Uterus (tissue), 4 donors: ENCODE data around the gene CEP162. TPM values are rescaled to one million over a fixed set of nuclear protein-coding genes. Genes with fewer than 3 reads are reported as not detected.
"Not testable (repeated sequence)": the region's sequence is repeated elsewhere in the genome, so short reads cannot be mapped to it uniquely, and the experiment has no call there.

ENCODE experiments used
- DNase-seq, 2 donors: peaks; one replicate each; pipeline ENCODE4 v3.0.0-alpha.2; 2019 to 2020
- H3K27ac ChIP-seq, 2 donors: fragments of 200-600 bp; sonication (generic); 1 replicate in 1 of 2; 2 replicates in 1 of 2; pipeline ENCODE4 v1.5.1; 2016 to 2018
- H3K27me3 ChIP-seq, 2 donors: fragments of 200-600 bp; sonication (generic); one replicate each; pipeline ENCODE4 v1.5.1; 2018 to 2019; ENCODE audit warnings: control low read depth in 1 of 2
- H3K36me3 ChIP-seq, 2 donors: fragments of 200-600 bp; sonication (generic); one replicate each; pipeline ENCODE4 v1.5.1; 2019; ENCODE audit warnings: control low read depth in 1 of 2
- H3K4me1 ChIP-seq, 2 donors: fragments of 200-600 bp; sonication (generic); one replicate each; pipeline ENCODE4 v1.5.1; 2018 to 2019; ENCODE audit warnings: control low read depth in 1 of 2
- H3K4me3 ChIP-seq, 2 donors: fragments of 200-600 bp; sonication (generic); 1 replicate in 1 of 2; 2 replicates in 1 of 2; pipeline ENCODE4 v1.5.1; 2018 to 2019; ENCODE audit warnings: mild to moderate bottlenecking in 1 of 2
- H3K9me3 ChIP-seq, 2 donors: fragments of 200-600 bp; sonication (generic); one replicate each; pipeline ENCODE4 v1.5.1; 2019; ENCODE audit warnings: control low read depth in 1 of 2
- CTCF ChIP-seq, 4 experiments: fragments of 200-600 bp in 2 of 4; fragments of 450-650 bp in 2 of 4; sonication (generic) in 2 of 4; IDR thresholded peaks; one replicate each; pipeline ENCODE4 v1.5.1; 2016 to 2019; ENCODE audit warnings: antibody characterized with exemption in 4 of 4, mild to moderate bottlenecking in 2 of 4, moderate library complexity in 1 of 4
- POLR2A ChIP-seq, 2 donors: fragments of 450-650 bp; IDR thresholded peaks; one replicate each; pipeline ENCODE4 v1.6.1; 2016; ENCODE audit warnings: antibody characterized with exemption in 2 of 2, mild to moderate bottlenecking in 1 of 2, moderate library complexity in 1 of 2
- intact Hi-C: fragments of 100-400 bp; cut with DNase I; formaldehyde crosslinking; loops from one replicate; pipeline ENCODE4 v1.15.1; 2023; ENCODE audit warnings: low total_unique reads
- total RNA-seq, 4 donors: library from RNA; depleted of rRNA in 3 of 4; stranded (reverse); fragments of >200 nt in 3 of 4; gene quantifications; one replicate each; pipeline versions ENCODE4 v1.1.0 to v1.2.4, GENCODE V29; 2014 to 2023
- donor health status: DM: yes; HTN: yes; CAD: no.

CEP162 gene
- total RNA-seq, 4 donors from 2014 or later, result 7.7 to 32.5 (median 15.5) TPM

- Histone ChIP-seq H3K36me3 (no peaks in the 10 kb centered on the region), H3K4me3 (no peak overlapping the region), H3K4me1 (no peaks in the 10 kb centered on the region), H3K27ac (no peak overlapping the region), H3K9me3 (no peaks in the 10 kb centered on the region), H3K27me3 (no peaks in the 10 kb centered on the region)
- intact Hi-C loops, result no loop called here
- no peak for TF ChIP-seq POLR2A (IDR thresholded peaks at IDR 0.05)
- no peak for TF ChIP-seq CTCF (IDR thresholded peaks at IDR 0.05)
- no peak for DNase-seq
These were observed 14.2 kb downstream of the CEP162 start for GRCh38 chr6:84213217-84213616.

GRCh38 chr6:84204011-84204410 lies 23.4 kb downstream of the CEP162 start:
- no peak for DNase-seq
- Histone ChIP-seq H3K9me3 (no peaks in the 10 kb centered on the region), H3K27me3 (no peaks in the 10 kb centered on the region), H3K27ac (no peak overlapping the region), H3K4me3 (no peak overlapping the region), H3K36me3 (no peaks in the 10 kb centered on the region), H3K4me1 (no peaks in the 10 kb centered on the region)
- TF ChIP-seq POLR2A (IDR thresholded peaks at IDR 0.05) (no peak), CTCF (IDR thresholded peaks at IDR 0.05) (no peak)
- intact Hi-C loops, result no loop called here

DNA sequence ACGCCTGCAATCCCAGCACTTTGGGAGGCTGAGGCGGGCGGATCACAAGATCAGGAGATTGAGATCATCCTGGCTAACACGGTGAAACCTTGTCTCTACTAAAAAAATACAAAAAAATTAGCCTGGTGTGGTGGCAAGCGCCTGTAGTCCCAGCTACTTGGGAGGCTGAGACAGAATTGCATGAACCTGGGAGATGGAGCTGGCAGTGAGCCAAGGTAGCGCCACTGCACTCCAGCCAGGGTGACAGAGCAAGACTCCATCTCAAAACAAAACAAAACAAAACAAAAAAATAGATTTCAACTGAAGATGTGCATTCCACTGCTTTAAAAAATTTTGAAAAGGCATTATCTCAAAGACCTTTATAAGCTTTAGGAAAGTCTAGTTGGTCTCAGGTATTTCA lies 27.5 kb downstream of the CEP162 start:
- DNase-seq, intact Hi-C loops: not testable (repeated sequence)

DNA sequence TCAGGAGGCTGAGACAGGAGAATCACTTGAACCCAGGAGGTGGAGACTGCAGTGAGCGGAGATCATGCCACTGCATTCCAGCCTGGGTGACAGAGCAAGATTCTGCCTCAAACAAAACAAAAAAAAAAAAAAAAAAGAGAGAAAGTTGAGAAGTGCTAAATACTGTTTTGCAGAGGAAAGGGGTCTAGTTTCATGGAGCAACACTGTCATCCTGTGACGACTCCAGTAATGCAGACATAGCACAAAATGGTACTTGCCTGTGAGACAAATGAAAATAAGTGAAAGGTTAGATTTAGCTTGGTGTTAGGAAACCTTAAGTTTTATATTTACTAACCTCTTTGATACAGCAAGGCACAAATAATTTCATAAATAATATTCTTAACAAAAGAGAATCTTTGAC lies 29.7 kb downstream of the CEP162 start:
- H3K36me3 ChIP-seq, result no peaks in the 10 kb centered on the region
- intact Hi-C loops, result no loop called here

More for the DNA sequence above, 27.5 kb downstream of the CEP162 start:
- H3K4me1 ChIP-seq, H3K27me3 ChIP-seq, H3K36me3 ChIP-seq, H3K4me3 ChIP-seq, H3K9me3 ChIP-seq, H3K27ac ChIP-seq: not testable (repeated sequence)

DNA sequence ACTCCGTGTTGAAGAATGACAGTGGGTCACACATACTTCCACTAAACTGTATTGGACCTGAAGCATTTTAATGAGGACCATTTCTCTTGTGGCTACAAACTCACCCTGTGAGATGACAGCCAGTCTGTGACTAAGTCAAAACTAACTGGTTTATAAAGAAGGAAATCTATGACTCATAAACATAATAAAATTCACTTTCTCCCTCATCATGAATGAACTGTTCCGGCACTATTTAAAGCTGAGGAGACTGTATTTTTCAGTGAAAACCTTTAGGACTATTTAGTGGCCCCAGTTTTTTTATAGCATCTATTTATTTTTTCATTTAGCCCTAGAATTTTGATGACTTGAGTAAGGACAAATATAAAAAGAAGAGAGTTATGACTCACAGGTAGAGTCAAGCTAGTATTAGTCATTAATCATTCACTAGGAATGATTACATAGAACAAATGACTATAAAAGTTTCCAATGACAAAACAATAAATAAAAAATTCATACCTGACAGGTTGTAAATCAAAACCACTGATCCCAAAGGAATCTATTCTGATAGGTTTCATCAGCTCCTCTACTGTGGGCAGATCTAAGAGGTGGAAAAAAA lies 34.2 kb downstream of the CEP162 start:
- no peak overlapping the region for H3K27ac ChIP-seq
- no peaks in the 10 kb centered on the region for H3K36me3 ChIP-seq
- H3K4me3 ChIP-seq, result no peak overlapping the region
- H3K9me3 ChIP-seq, result no peaks in the 10 kb centered on the region
- H3K27me3 ChIP-seq, result no peaks in the 10 kb centered on the region
- intact Hi-C loops, result no loop called here
- no peak for TF ChIP-seq CTCF (IDR thresholded peaks at IDR 0.05)
- no peaks in the 10 kb centered on the region for H3K4me1 ChIP-seq
- no peak for DNase-seq

More for the DNA sequence above, 29.7 kb downstream of the CEP162 start:
- Histone ChIP-seq H3K4me3 (no peak overlapping the region), H3K27me3 (no peaks in the 10 kb centered on the region), H3K9me3 (no peaks in the 10 kb centered on the region), H3K4me1 (no peaks in the 10 kb centered on the region), H3K27ac (no peak overlapping the region)
- TF ChIP-seq POLR2A (IDR thresholded peaks at IDR 0.05), result no peak
- no peak for TF ChIP-seq CTCF (IDR thresholded peaks at IDR 0.05)
- DNase-seq, result no peak

GRCh38 chr6:84191802-84192201 lies 35.6 kb downstream of the CEP162 start:
- H3K9me3 ChIP-seq, result no peaks in the 10 kb centered on the region
- intact Hi-C loops, result no loop called here
- TF ChIP-seq POLR2A (IDR thresholded peaks at IDR 0.05) (no peak), CTCF (IDR thresholded peaks at IDR 0.05) (no peak)
- H3K27ac ChIP-seq, result no peak overlapping the region
- H3K4me1 ChIP-seq, result no peaks in the 10 kb centered on the region
- H3K27me3 ChIP-seq, result no peaks in the 10 kb centered on the region
- no peak overlapping the region for H3K4me3 ChIP-seq
- no peaks in the 10 kb centered on the region for H3K36me3 ChIP-seq
- no peak for DNase-seq

DNA sequence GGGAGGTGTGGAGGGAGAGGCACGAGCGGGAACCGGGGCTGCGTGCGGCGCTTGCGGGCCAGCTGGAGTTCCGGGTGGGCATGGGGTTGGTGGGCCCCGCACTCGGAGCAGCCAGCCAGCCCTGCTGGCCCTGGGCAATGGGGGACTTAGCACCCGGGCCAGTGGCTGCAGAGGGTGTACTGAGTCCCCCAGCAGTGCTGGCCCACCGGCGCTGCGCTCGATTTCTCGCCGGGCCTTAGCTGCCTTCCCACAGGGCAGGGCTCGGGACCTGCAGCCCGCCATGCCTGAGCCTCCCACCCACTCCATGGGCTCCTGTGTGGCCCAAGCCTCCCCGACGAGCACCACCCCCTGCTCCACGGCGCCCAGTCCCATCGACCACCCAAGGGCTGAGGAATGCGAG lies 38.1 kb downstream of the CEP162 start:
- intact Hi-C loops, result not testable (repeated sequence)

More for the DNA sequence above, 38.1 kb downstream of the CEP162 start:
- H3K4me3 ChIP-seq, H3K27ac ChIP-seq, H3K36me3 ChIP-seq, H3K4me1 ChIP-seq, H3K9me3 ChIP-seq, DNase-seq, H3K27me3 ChIP-seq: not testable (repeated sequence)
